ENCODE data around the gene BBIP1. TPM values are rescaled to one million over a fixed set of nuclear protein-coding genes. Genes with fewer than 3 reads are reported as not detected.
A peak's percentile ranks its signal among the peaks of the same experiment; 100 is the strongest.

The BBIP1 gene
- total and polyA plus RNA-seq, 10 of the 15 experiments (the other 5 are each of a cell fraction or from before 2014, with no cell fraction given), result 13.8 to 40.8 (median 31.3) TPM

DNA sequence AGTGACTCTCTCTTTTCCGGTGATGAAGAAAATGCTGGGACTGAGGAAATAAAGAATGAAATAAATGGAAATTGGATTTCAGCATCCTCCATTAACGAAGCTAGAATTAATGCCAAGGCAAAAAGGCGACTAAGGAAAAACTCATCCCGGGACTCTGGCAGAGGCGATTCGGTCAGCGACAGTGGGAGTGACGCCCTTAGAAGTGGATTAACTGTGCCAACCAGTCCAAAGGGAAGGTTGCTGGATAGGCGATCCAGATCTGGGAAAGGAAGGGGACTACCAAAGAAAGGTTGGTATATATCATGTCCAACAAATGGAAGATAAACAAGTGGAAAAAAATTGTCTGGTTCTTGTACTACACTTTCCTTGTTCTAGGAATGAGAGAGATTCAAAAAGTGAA is 37.7 kb downstream of the BBIP1 start:
- H3K27ac ChIP-seq (ENCODE audit: control insufficient read depth, insufficient read depth), result no peak overlapping the region
- in situ Hi-C loops (cut with MboI), result no loop called here

More for the DNA sequence above, 37.7 kb downstream of the BBIP1 start:
- H3K9me3 ChIP-seq (replicated peaks; ENCODE audit: control insufficient read depth, insufficient read depth, low read length), result no peaks in the 10 kb centered on the region
- TF ChIP-seq ZNF207 (IDR thresholded peaks at IDR 0.05; ENCODE audit: borderline replicate concordance) (no peak), NFXL1 (IDR thresholded peaks at IDR 0.05; ENCODE audit: borderline replicate concordance) (no peak), SMAD5 (IDR thresholded peaks at IDR 0.05; ENCODE audit: low read depth) (no peak), EED (IDR thresholded peaks at IDR 0.05; ENCODE audit: low read depth) (no peak), RCOR1 (conservative IDR thresholded peaks at IDR 0.05; ENCODE audit: low read depth, low read length) (no peak), KLF5 (IDR thresholded peaks at IDR 0.05; ENCODE audit: partially characterized antibody) (no peak), ATF3 (IDR thresholded peaks at IDR 0.05; ENCODE audit: borderline replicate concordance, extremely low read depth, low read depth, low read length) (no peak), DPF2 (IDR thresholded peaks at IDR 0.05) (no peak), ZZZ3 (IDR thresholded peaks at IDR 0.05; ENCODE audit: control insufficient read depth, insufficient read length, low read depth) (no peak), ZSCAN29 (IDR thresholded peaks at IDR 0.05) (no peak)
- TF ChIP-seq, protein P1, sequence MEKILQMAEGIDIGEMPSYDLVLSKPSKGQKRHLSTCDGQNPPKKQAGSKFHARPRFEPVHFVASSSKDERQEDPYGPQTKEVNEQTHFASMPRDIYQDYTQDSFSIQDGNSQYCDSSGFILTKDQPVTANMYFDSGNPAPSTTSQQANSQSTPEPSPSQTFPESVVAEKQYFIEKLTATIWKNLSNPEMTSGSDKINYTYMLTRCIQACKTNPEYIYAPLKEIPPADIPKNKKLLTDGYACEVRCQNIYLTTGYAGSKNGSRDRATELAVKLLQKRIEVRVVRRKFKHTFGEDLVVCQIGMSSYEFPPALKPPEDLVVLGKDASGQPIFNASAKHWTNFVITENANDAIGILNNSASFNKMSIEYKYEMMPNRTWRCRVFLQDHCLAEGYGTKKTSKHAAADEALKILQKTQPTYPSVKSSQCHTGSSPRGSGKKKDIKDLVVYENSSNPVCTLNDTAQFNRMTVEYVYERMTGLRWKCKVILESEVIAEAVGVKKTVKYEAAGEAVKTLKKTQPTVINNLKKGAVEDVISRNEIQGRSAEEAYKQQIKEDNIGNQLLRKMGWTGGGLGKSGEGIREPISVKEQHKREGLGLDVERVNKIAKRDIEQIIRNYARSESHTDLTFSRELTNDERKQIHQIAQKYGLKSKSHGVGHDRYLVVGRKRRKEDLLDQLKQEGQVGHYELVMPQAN (conservative IDR thresholded peaks at IDR 0.05), result no peak
- FAIRE-seq (no peak), ATAC-seq (no peak), DNase-seq (ENCODE audit: low read depth, low spot score) (no peak)
- ChIA-PET POLR2A (interaction anchor here (1.3 kb wide), 1 partner anchor 32 kb away, joined by 3 read pairs; no protein-coding TSS in a partner anchor), RAD21 (ENCODE audit: unreplicated experiment) (interaction anchor here (1.7 to 6.0 kb wide), 7 partner anchors 9 to 78 kb away, joined by 6 to 51 read pairs (median 17); partner anchors contain the start of gene PDCD4), SMC1A (ENCODE audit: uncharacterized antibody, unreplicated experiment) (interaction anchor here (1.3 to 11.1 kb wide), 12 partner anchors 8 to 263 kb away, joined by 3 to 102 read pairs (median 6); no protein-coding TSS in a partner anchor), CTCF (interaction anchor here (0.6 to 7.0 kb wide), 4 partner anchors 17 to 261 kb away, joined by 4 to 52 read pairs (median 6); no protein-coding TSS in a partner anchor)
- no peaks in the 10 kb centered on the region for H3K27me3 ChIP-seq (replicated peaks in 1 of 2; ENCODE audit: control insufficient read depth in 2 of 2, insufficient read depth in 2 of 2, low read length in 1 of 2)
- peaks cover 2 to 33% of the 10 kb centered on the region in 2 experiments for H3K36me3 ChIP-seq (ENCODE audit: control insufficient read depth in 2 of 2, insufficient read depth in 2 of 2, low read length in 1 of 2)
- WGBS (ENCODE audit: insufficient coverage, insufficient replicate concordance, low lambda C conversion rate, missing lambda C conversion rate), result 97% methylated on average over 9 of the region's 9 CpGs
- H2AFZ ChIP-seq (ENCODE audit: control insufficient read depth, low read depth, low read length), result no peak overlapping the region
- H3K4me3 ChIP-seq, result no peak overlapping the region
- no peaks in the 10 kb centered on the region for H4K20me1 ChIP-seq (ENCODE audit: control insufficient read depth, insufficient read depth)
- peak overlapping the region; percentile 19 for H3K4me2 ChIP-seq (ENCODE audit: control insufficient read depth, insufficient read depth)
- intact Hi-C loops (cut with micrococcal nuclease; ENCODE audit: unreplicated experiment), result no loop called here
- H3K4me1 ChIP-seq (ENCODE audit: control insufficient read depth, insufficient read depth, low read length), result peaks cover 6% of the 10 kb centered on the region
- no TSS peak for BruUV-seq (replicated peaks)
- H3K9ac ChIP-seq (ENCODE audit: control insufficient read depth, insufficient read depth, low read length), result no peak overlapping the region
- peaks cover 56% of the 10 kb centered on the region for H3K79me2 ChIP-seq (ENCODE audit: control insufficient read depth, insufficient read depth, low read length)

Data from GM12878 (cell line).